Measurements from ENCODE around the gene SLC25A51. TPM values are rescaled to one million over a fixed set of nuclear protein-coding genes. Genes with fewer than 3 reads are reported as not detected.

Gene SLC25A51, protein sequence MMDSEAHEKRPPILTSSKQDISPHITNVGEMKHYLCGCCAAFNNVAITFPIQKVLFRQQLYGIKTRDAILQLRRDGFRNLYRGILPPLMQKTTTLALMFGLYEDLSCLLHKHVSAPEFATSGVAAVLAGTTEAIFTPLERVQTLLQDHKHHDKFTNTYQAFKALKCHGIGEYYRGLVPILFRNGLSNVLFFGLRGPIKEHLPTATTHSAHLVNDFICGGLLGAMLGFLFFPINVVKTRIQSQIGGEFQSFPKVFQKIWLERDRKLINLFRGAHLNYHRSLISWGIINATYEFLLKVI
- 22.1 to 26.0 TPM (median 22.6 TPM) in 3 replicates for total RNA-seq

DNA sequence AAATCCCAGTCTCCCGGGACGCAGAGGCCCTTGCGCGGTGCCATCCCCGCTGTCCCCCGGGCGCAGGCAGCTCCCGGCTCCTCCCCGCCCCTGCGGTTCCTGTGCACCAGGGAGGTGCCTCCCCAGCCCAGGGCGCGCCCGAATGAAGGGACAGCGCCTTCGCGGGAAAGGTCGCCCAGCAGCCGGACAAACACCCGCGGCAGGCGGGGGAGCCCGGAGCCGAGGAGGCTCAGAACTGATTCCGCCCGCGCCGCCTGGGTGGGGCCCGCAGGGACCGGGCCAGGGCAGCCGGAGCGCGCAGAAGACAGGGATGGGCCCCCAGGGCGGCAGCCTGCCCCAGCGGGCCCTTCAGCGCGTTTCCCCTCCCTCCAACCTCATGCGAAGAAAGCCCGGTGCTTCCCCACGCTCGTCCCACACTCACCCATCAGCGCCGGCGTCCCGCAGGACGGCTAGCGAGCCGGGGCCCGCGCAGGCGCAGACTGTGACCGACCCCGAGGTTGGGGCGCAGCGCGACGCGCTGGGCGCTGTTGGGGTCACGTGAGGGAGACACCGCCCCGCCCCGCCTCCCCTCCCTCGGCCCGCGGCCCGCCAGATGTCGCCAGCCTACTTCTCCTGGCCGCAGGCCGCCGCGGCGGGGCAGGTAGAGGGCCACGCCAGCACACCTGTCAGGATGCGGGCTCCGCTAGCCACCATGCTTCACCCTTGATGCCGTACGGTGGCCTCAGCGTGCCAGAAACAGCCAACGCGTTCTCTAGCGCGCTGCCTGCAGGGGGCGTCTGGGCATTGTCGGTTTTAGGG lies at the start of gene SLC25A51:
Gene SLC25A51, minus strand, starts transcription at position 481 of the 798 bp plus-strand sequence. CDS start 15,577 bp downstream, outside the sequence.
- H3K4me1 Mint-ChIP-seq: peaks cover 22% of the 10 kb centered on the region
- H3K9me3 Mint-ChIP-seq: no peaks in the 10 kb centered on the region
- TF ChIP-seq, protein P1, sequence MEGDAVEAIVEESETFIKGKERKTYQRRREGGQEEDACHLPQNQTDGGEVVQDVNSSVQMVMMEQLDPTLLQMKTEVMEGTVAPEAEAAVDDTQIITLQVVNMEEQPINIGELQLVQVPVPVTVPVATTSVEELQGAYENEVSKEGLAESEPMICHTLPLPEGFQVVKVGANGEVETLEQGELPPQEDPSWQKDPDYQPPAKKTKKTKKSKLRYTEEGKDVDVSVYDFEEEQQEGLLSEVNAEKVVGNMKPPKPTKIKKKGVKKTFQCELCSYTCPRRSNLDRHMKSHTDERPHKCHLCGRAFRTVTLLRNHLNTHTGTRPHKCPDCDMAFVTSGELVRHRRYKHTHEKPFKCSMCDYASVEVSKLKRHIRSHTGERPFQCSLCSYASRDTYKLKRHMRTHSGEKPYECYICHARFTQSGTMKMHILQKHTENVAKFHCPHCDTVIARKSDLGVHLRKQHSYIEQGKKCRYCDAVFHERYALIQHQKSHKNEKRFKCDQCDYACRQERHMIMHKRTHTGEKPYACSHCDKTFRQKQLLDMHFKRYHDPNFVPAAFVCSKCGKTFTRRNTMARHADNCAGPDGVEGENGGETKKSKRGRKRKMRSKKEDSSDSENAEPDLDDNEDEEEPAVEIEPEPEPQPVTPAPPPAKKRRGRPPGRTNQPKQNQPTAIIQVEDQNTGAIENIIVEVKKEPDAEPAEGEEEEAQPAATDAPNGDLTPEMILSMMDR (IDR thresholded peaks at IDR 0.05; ENCODE audit: unreplicated experiment): peak; percentile 82
- peak; percentile 86 to 98 for DNase-seq (ENCODE audit: low spot score in 2 of 2, unreplicated experiment in 2 of 2)
- no peaks in the 10 kb centered on the region for H3K27me3 Mint-ChIP-seq (ENCODE audit: low read depth)
- H3K4me3 Mint-ChIP-seq: peak within 1 kb of the TSS; percentile 84
- peak within 1 kb of the TSS; percentile 93 for H3K27ac Mint-ChIP-seq
- H3K36me3 Mint-ChIP-seq: peaks cover 6% of the 10 kb centered on the region

DNA sequence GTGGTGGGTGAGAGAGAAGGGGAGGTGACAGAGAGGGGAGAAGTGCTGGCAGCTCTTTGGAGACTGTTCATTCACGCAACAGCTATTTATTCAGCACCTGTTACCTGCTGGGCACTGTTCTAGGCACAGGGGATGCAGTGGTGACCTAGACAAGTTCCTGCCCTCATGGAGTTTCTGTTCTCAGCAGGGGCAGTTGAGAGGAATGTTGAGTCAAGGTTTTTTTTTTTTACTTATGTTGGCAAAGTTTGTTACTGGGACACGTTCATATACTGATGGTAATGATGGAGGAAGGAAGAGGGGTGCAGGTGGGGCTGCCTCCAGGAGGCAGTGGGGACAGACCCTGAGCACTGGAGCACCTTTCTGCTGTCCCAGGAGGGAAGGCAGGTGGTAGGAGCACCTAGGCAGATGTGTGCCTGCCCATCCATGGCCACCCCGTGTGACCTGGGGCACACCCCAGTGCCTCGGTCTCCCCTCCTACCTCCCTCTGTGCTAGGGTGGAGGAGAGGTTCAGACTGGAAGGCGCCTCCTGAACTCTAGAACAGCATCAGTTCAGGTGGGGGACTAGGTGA lies 49.4 kb upstream of the SLC25A51 start:
- Mint-ChIP-seq H3K27me3 (ENCODE audit: low read depth) (no peaks in the 10 kb centered on the region), H3K9me3 (no peaks in the 10 kb centered on the region), H3K4me1 (peaks cover 11% of the 10 kb centered on the region), H3K4me3 (no peak overlapping the region), H3K27ac (peak overlapping the region; percentile 81), H3K36me3 (peaks cover 38% of the 10 kb centered on the region)
- TF ChIP-seq, protein P1 (IDR thresholded peaks at IDR 0.05; ENCODE audit: unreplicated experiment): no peak
- DNase-seq (ENCODE audit: low spot score in 2 of 2, unreplicated experiment in 2 of 2): no peak

DNA sequence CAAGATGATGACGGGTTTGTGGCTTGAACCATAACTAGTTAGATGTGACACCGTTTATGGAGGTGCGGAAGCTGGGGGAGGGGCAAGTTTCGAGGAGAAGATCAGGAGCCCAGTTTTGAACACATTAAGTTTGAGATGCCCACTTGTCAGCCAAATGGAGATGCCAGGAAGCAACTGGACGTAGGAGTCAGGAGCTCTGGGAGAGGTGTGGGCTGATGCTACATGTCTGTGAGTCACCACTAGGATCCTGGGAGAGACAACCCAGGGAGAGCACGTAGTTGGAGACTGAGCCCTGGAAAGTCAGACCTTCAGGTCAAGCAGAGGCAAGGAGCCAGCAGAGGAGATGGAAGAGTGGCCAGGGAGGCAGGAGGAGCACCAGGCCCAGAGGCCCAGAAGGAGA lies 48.8 kb upstream of the SLC25A51 start:
- Mint-ChIP-seq H3K27ac (no peak overlapping the region), H3K9me3 (no peaks in the 10 kb centered on the region), H3K36me3 (peaks cover 38% of the 10 kb centered on the region), H3K27me3 (ENCODE audit: low read depth) (no peaks in the 10 kb centered on the region), H3K4me1 (peaks cover 16% of the 10 kb centered on the region), H3K4me3 (no peak overlapping the region)
- TF ChIP-seq, protein P1 (IDR thresholded peaks at IDR 0.05; ENCODE audit: unreplicated experiment): no peak
- no peak for DNase-seq (ENCODE audit: low spot score in 2 of 2, unreplicated experiment in 2 of 2)

DNA sequence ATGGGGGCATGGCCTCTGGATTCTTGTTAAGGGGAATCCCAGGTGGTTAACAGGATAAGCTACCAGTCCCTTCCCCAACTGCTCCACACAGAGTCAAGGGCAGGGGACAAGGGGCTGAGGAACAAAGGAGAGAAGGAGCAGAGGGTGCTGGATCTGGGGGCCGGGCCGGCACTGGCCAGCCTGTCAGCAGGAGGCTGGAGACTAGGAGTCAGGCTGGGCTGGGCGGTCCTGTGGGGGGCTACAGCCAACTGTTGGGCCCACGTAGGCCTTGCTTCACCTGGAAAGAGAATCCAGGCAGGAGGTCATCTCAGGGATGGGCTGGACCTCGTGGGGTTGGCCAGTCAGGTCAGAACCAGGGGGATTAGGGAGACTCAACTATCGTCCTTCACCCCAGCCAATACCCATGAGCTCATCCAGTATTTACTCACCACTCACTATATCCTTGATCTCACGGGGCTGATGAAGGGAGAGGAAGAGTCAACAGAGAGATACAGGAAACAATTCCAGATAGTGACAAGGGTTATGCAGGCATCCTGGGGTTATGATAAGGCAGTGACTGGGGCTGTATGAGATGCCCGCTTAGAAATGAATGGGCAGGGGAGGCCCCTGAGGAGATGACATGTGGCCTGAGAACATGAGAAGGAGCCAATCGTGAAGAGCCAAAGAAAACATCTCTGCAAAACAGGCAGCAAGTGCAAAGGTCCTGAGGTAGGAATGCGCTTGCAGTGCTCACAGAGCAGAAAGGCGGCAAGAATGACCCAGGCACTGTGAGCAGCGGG lies 47.9 kb upstream of the SLC25A51 start:
- peaks cover 43% of the 10 kb centered on the region for H3K36me3 Mint-ChIP-seq
- no peaks in the 10 kb centered on the region for H3K9me3 Mint-ChIP-seq
- TF ChIP-seq, protein P1 (IDR thresholded peaks at IDR 0.05; ENCODE audit: unreplicated experiment): no peak
- DNase-seq (ENCODE audit: low spot score in 2 of 2, unreplicated experiment in 2 of 2): no peak
- no peak overlapping the region for H3K4me3 Mint-ChIP-seq
- peaks cover 24% of the 10 kb centered on the region for H3K4me1 Mint-ChIP-seq
- H3K27me3 Mint-ChIP-seq (ENCODE audit: low read depth): no peaks in the 10 kb centered on the region
- peak overlapping the region; percentile 81 for H3K27ac Mint-ChIP-seq

DNA sequence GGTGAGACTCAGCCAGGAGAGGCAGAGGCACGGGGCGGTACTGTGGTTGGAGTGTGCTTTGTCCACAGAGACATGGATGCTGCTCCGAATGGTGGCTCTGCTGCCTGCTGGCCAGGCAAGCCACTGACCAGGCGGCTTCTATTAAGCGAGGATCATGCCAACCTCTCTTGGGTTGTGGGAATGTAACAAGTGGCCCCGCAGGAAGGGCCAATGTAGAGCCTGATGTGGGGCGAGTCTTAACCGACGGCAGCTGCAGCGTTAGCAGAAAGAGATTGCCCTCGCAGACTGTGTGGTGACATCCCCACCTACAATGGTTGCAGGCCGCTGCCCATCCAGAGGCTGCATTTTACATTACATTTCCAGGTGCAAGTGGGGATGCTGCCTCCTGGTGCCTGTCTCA lies 46.6 kb upstream of the SLC25A51 start:
- Mint-ChIP-seq H3K4me3 (no peak overlapping the region), H3K9me3 (no peaks in the 10 kb centered on the region), H3K36me3 (peaks cover 43% of the 10 kb centered on the region), H3K4me1 (peaks cover 35% of the 10 kb centered on the region), H3K27me3 (ENCODE audit: low read depth) (no peaks in the 10 kb centered on the region), H3K27ac (peak overlapping the region; percentile 81)
- TF ChIP-seq, protein P1 (IDR thresholded peaks at IDR 0.05; ENCODE audit: unreplicated experiment): no peak
- no peak for DNase-seq (ENCODE audit: low spot score in 2 of 2, unreplicated experiment in 2 of 2)
